Ectodermal cell (in vitro differentiated cells): Measurements from ENCODE around the gene MRPL45.

Experiments
- H3K27ac ChIP-seq: 2 replicates; pipeline ENCODE4 v1.7.0; 2013; ENCODE audit warnings: mild to moderate bottlenecking, low read depth, low read length; ENCODE audit not compliant: insufficient read depth, poor library complexity, severe bottlenecking
- H3K27me3 ChIP-seq: 2 replicates; pipeline ENCODE4 v1.7.0; 2013; ENCODE audit warnings: mild to moderate bottlenecking, low read length; ENCODE audit not compliant: insufficient read depth, control insufficient read depth, poor library complexity, severe bottlenecking
- H3K36me3 ChIP-seq: one replicate; pipeline ENCODE4 v1.7.0; 2013; ENCODE audit warnings: low read length; ENCODE audit not compliant: control insufficient read depth, insufficient read depth
- H3K4me1 ChIP-seq: one replicate; pipeline ENCODE4 v1.7.0; 2013; ENCODE audit warnings: low read length; ENCODE audit not compliant: control insufficient read depth, insufficient read depth
- H3K4me3 ChIP-seq: 2 replicates; pipeline ENCODE4 v1.7.0; 2013; ENCODE audit warnings: low read depth, low read length, control low read depth; ENCODE audit not compliant: insufficient read depth
- H3K9me3 ChIP-seq: 2 replicates; pipeline ENCODE4 v1.7.0; 2013; ENCODE audit warnings: mild to moderate bottlenecking, low read length, moderate library complexity; ENCODE audit not compliant: control insufficient read depth
- WGBS, 2 experiments: methylation state at CpG; one replicate each; pipeline ENCODE4 v1.1.7; 2013; ENCODE audit warnings: missing lambda C conversion rate in 2 of 2; 5-methylcytosine and 5-hydroxymethylcytosine counted together

Gene MRPL45

GRCh38 chr17:38324772-38325171, 27.8 kb downstream of the MRPL45 start:
- WGBS, 2 experiments, result 93 to 97% methylated on average over 2 of the region's 2 CpGs
- Histone ChIP-seq H3K4me3 (no peak overlapping the region), H3K4me1 (peaks cover 9% of the 10 kb centered on the region), H3K27ac (peak overlapping the region; percentile 76), H3K27me3 (no peaks in the 10 kb centered on the region), H3K36me3 (peaks cover 9% of the 10 kb centered on the region), H3K9me3 (no peaks in the 10 kb centered on the region)

DNA sequence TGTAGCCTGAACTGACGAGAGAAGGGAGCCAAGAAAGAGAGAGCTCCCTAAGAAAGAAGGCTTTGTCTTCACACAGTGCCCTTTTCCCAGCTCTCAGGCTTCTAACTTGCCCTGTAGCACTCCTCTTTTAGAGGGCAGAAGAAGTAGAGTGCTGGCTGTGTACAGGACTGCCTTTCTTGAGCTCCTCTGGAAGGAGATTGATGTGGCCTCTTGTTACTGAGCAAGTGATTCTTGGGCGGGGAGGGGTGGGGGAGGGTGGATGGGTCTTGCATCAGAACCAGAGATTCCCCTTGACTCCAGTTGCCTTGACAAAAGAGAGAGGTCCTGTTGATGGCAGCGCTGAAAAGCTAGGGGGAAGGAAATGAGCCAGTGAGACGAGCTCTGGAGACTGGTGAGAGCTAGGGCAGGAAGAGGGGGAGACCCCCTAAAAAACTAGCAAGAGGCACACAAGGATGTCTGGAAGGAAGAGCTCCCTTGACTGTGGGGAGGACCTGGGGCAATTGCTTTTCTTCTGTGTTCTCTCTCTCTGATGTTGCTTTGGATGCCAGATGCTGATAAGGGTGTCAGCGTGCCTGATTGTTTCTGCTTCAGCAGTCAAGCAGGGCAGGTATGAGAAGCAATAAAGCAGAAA, 28.4 kb downstream of the MRPL45 start:
- WGBS, 2 experiments, result 57 to 58% methylated on average over 5 of the region's 5 CpGs
- Histone ChIP-seq H3K27ac (peak overlapping the region; percentile 76), H3K36me3 (peaks cover 9% of the 10 kb centered on the region), H3K27me3 (no peaks in the 10 kb centered on the region), H3K9me3 (no peaks in the 10 kb centered on the region), H3K4me1 (peaks cover 13% of the 10 kb centered on the region), H3K4me3 (no peak overlapping the region)

- Histone ChIP-seq H3K4me1 (peaks cover 13% of the 10 kb centered on the region), H3K9me3 (no peaks in the 10 kb centered on the region), H3K27ac (no peak overlapping the region), H3K4me3 (no peak overlapping the region), H3K36me3 (peaks cover 7% of the 10 kb centered on the region), H3K27me3 (no peaks in the 10 kb centered on the region)
- 93 to 94% methylated on average over 8 of the region's 8 CpGs for WGBS, 2 experiments
Observed at GRCh38 chr17:38326996-38327792, 30.2 kb downstream of the MRPL45 start.

GRCh38 chr17:38327936-38328335, 31.0 kb downstream of the MRPL45 start:
- H3K27ac ChIP-seq, result no peak overlapping the region
- H3K36me3 ChIP-seq, result peaks cover 7% of the 10 kb centered on the region
- peaks cover 13% of the 10 kb centered on the region for H3K4me1 ChIP-seq
- H3K4me3 ChIP-seq, result no peak overlapping the region
- WGBS, 2 experiments, result 85 to 86% methylated on average over 1 of the region's 1 CpG
- no peaks in the 10 kb centered on the region for H3K9me3 ChIP-seq
- no peaks in the 10 kb centered on the region for H3K27me3 ChIP-seq

GRCh38 chr17:38328620-38329019, 31.7 kb downstream of the MRPL45 start:
- no peak overlapping the region for H3K27ac ChIP-seq
- H3K27me3 ChIP-seq, result no peaks in the 10 kb centered on the region
- peaks cover 13% of the 10 kb centered on the region for H3K4me1 ChIP-seq
- H3K4me3 ChIP-seq, result no peak overlapping the region
- 95% methylated on average over 7 of the region's 7 CpGs for WGBS, 2 experiments
- H3K36me3 ChIP-seq, result peaks cover under 1% of the 10 kb centered on the region
- no peaks in the 10 kb centered on the region for H3K9me3 ChIP-seq

DNA sequence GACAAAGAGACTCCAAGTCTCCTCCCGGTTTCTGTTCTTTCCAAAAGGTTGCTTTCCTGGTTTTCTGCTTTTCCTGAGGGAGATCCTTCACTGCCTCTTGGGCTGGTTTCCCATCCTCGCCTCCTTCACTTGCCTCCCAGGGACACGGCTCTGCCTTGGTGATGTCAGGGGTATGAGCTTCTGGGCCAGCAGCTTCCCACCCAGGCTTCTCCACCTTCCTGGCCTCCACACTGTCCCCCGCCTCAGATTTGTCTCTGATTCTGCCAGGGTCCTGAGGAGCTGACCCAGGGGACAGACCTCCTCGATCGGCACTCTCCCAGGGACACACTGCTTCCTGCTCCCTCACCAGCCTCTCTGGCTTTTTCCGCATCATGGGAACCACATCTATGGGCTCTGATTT, 32.3 kb downstream of the MRPL45 start:
- H3K27ac ChIP-seq, result no peak overlapping the region
- H3K4me3 ChIP-seq, result no peak overlapping the region
- 91% methylated on average over 7 of the region's 7 CpGs for WGBS, 2 experiments
- H3K36me3 ChIP-seq, result no peaks in the 10 kb centered on the region
- H3K4me1 ChIP-seq, result peaks cover 13% of the 10 kb centered on the region
- H3K9me3 ChIP-seq, result no peaks in the 10 kb centered on the region
- no peaks in the 10 kb centered on the region for H3K27me3 ChIP-seq

- H3K36me3 ChIP-seq, result no peaks in the 10 kb centered on the region
- H3K27ac ChIP-seq, result no peak overlapping the region
- peaks cover 6% of the 10 kb centered on the region for H3K4me1 ChIP-seq
- H3K4me3 ChIP-seq, result no peak overlapping the region
- 88% methylated on average over 25 of the region's 25 CpGs for WGBS, 2 experiments
- no peaks in the 10 kb centered on the region for H3K27me3 ChIP-seq
- no peaks in the 10 kb centered on the region for H3K9me3 ChIP-seq
Observed at GRCh38 chr17:38329808-38330730, 33.1 kb downstream of the MRPL45 start.

DNA sequence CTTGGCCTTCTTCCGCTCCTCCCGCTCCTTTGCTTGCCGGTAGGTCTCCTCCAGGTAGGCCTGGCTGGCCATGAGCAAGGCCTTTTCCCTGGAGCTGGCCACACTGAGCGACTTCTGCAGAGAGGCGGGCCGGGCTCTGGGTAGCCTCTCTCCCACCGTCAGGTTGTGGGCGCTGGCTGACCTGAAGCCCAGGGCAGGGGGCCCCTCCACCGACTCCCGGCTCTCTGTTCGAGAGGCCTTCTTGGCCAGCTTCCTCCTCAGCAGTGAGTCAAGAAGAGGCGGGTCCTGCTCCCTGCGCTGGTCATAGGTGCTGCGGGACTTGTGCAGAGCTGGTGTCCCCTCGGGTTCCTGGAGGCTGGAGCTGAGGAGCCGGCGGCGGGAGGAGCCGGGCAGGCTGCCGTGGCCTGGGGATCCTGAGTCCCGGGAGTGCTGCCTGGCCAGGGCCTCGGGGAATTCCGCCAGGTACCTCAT, 34.0 kb downstream of the MRPL45 start:
- Histone ChIP-seq H3K27me3 (no peaks in the 10 kb centered on the region), H3K36me3 (no peaks in the 10 kb centered on the region), H3K27ac (no peak overlapping the region), H3K4me1 (peaks cover 6% of the 10 kb centered on the region), H3K4me3 (no peak overlapping the region), H3K9me3 (no peaks in the 10 kb centered on the region)
- WGBS, 2 experiments, result 92 to 93% methylated on average over 23 of the region's 23 CpGs

GRCh38 chr17:38332735-38333134, 35.8 kb downstream of the MRPL45 start:
- Histone ChIP-seq H3K4me1 (peaks cover 6% of the 10 kb centered on the region), H3K27me3 (no peaks in the 10 kb centered on the region), H3K36me3 (no peaks in the 10 kb centered on the region), H3K4me3 (no peak overlapping the region), H3K27ac (no peak overlapping the region), H3K9me3 (no peaks in the 10 kb centered on the region)
- 91 to 93% methylated on average over 7 of the region's 7 CpGs for WGBS, 2 experiments
